Karpas-422 (cell line): ENCODE results near the gene APLP2. TPM values are rescaled to one million over a fixed set of nuclear protein-coding genes. Genes with fewer than 3 reads are reported as not detected.
"Not testable (repeated sequence)": the region's sequence is repeated elsewhere in the genome, so short reads cannot be mapped to it uniquely, and the experiment has no call there.

ENCODE experiments used
- DNase-seq: peaks from one replicate; pipeline ENCODE4 v3.0.0-alpha.2; 2015
- H2AFZ ChIP-seq: fragments of 200-600 bp; sonication (generic); 2 replicates; pipeline ENCODE4 v1.6.1; 2014; ENCODE audit warnings: antibody characterized with exemption, low read length, mixed read lengths
- H3K27ac ChIP-seq: fragments of 200-600 bp; sonication (generic); 2 replicates; pipeline ENCODE4 v1.5.1; 2014; ENCODE audit warnings: mild to moderate bottlenecking, low read length, moderate library complexity
- H3K27me3 ChIP-seq: fragments of 200-600 bp; sonication (generic); 2 replicates; pipeline ENCODE4 v1.6.1; 2014; ENCODE audit warnings: low read length, mixed read lengths
- H3K36me3 ChIP-seq: fragments of 200-600 bp; sonication (generic); 2 replicates; pipeline ENCODE4 v1.6.1; 2014; ENCODE audit warnings: low read length, mixed read lengths; ENCODE audit not compliant: insufficient read depth
- H3K4me1 ChIP-seq: fragments of 200-600 bp; sonication (generic); 2 replicates; pipeline ENCODE4 v1.6.1; 2014; ENCODE audit warnings: mild to moderate bottlenecking, low read length, mixed read lengths
- H3K4me2 ChIP-seq: fragments of 200-600 bp; sonication (generic); 2 replicates; pipeline ENCODE4 v1.6.1; 2014; ENCODE audit warnings: low read length, low read depth, mild to moderate bottlenecking; ENCODE audit not compliant: poor library complexity, severe bottlenecking
- H3K4me3 ChIP-seq: fragments of 200-600 bp; sonication (generic); 2 replicates; pipeline ENCODE4 v1.5.1; 2014; ENCODE audit warnings: mild to moderate bottlenecking, antibody characterized with exemption, low read length, mixed read lengths
- H3K79me2 ChIP-seq: fragments of 200-600 bp; sonication (generic); 2 replicates; pipeline ENCODE4 v1.6.1; 2014; ENCODE audit warnings: mild to moderate bottlenecking, low read length, mixed read lengths
- H3K9ac ChIP-seq: fragments of 200-600 bp; sonication (generic); 2 replicates; pipeline ENCODE4 v1.6.0; 2014; ENCODE audit warnings: low read length
- H3K9me2 ChIP-seq: fragments of 200-600 bp; sonication (generic), shearing (Covaris generic); replicated peaks from 2 replicates; pipeline ENCODE4 v1.6.0; 2014; ENCODE audit warnings: mild to moderate bottlenecking, low read length, moderate library complexity; ENCODE audit not compliant: insufficient read depth
- H3K9me3 ChIP-seq: fragments of 300-700, 200-600 bp; sonication (generic); 2 replicates; pipeline ENCODE4 v1.6.1; 2014; ENCODE audit warnings: low read length, mixed read lengths
- H4K20me1 ChIP-seq: fragments of 200-600 bp; sonication (generic); 2 replicates; pipeline ENCODE4 v1.6.1; 2014; ENCODE audit warnings: mild to moderate bottlenecking, antibody characterized with exemption, low read length, low read depth; ENCODE audit not compliant: insufficient read depth
- total RNA-seq: library from RNA; depleted of rRNA; stranded (reverse); fragments of >200 nt; shearing (Covaris generic); gene quantifications from 2 replicates; pipeline ENCODE4 v1.2.3, GENCODE V29; 2014; ENCODE audit warnings: low replicate concordance

The APLP2 gene
- total RNA-seq, 1 experiment from 2014 or later: 50.8 TPM

GRCh38 chr11:130170345-130170744, 100.7 kb downstream of the APLP2 start:
- Histone ChIP-seq H3K9me2 (no peaks in the 10 kb centered on the region), H3K27ac (no peak overlapping the region), H3K4me2 (no peak overlapping the region), H3K79me2 (no peaks in the 10 kb centered on the region), H3K9ac (no peak overlapping the region), H3K9me3 (no peaks in the 10 kb centered on the region), H3K36me3 (no peaks in the 10 kb centered on the region), H4K20me1 (no peaks in the 10 kb centered on the region), H3K4me1 (no peaks in the 10 kb centered on the region), H2AFZ (no peak overlapping the region), H3K4me3 (no peak overlapping the region), H3K27me3 (no peaks in the 10 kb centered on the region)
- no peak for DNase-seq

- DNase-seq: no peak
These were observed 101.8 kb downstream of the APLP2 start for GRCh38 chr11:130171534-130171933.

GRCh38 chr11:130172001-130172400, 102.3 kb downstream of the APLP2 start:
- not testable (repeated sequence) for DNase-seq, H3K9ac ChIP-seq, H4K20me1 ChIP-seq, H3K36me3 ChIP-seq, H3K9me3 ChIP-seq, H3K4me2 ChIP-seq, H3K4me1 ChIP-seq, H3K79me2 ChIP-seq, H3K4me3 ChIP-seq, H2AFZ ChIP-seq, H3K27ac ChIP-seq, H3K27me3 ChIP-seq, H3K9me2 ChIP-seq

More at GRCh38 chr11:130171534-130171933, 101.8 kb downstream of the APLP2 start:
- no peak overlapping the region for H3K4me3 ChIP-seq
- no peak overlapping the region for H3K27ac ChIP-seq
- H3K4me1 ChIP-seq: no peaks in the 10 kb centered on the region
- no peaks in the 10 kb centered on the region for H3K36me3 ChIP-seq
- H3K9me2 ChIP-seq: no peaks in the 10 kb centered on the region
- H4K20me1 ChIP-seq: no peaks in the 10 kb centered on the region
- no peaks in the 10 kb centered on the region for H3K9me3 ChIP-seq
- no peaks in the 10 kb centered on the region for H3K79me2 ChIP-seq
- no peaks in the 10 kb centered on the region for H3K27me3 ChIP-seq
- H3K4me2 ChIP-seq: no peak overlapping the region
- no peak overlapping the region for H3K9ac ChIP-seq
- no peak overlapping the region for H2AFZ ChIP-seq

GRCh38 chr11:130174642-130175041, 104.9 kb downstream of the APLP2 start:
- Histone ChIP-seq H4K20me1 (no peaks in the 10 kb centered on the region), H3K27me3 (no peaks in the 10 kb centered on the region), H3K79me2 (no peaks in the 10 kb centered on the region), H3K4me2 (no peak overlapping the region), H2AFZ (no peak overlapping the region), H3K9me2 (no peaks in the 10 kb centered on the region), H3K27ac (no peak overlapping the region), H3K36me3 (no peaks in the 10 kb centered on the region), H3K9me3 (no peaks in the 10 kb centered on the region), H3K9ac (no peak overlapping the region), H3K4me1 (no peaks in the 10 kb centered on the region), H3K4me3 (no peak overlapping the region)
- DNase-seq: no peak

GRCh38 chr11:130175898-130176297, 106.2 kb downstream of the APLP2 start:
- H3K4me3 ChIP-seq: no peak overlapping the region
- no peaks in the 10 kb centered on the region for H3K9me3 ChIP-seq
- H3K79me2 ChIP-seq: no peaks in the 10 kb centered on the region
- no peak overlapping the region for H3K27ac ChIP-seq
- H3K9ac ChIP-seq: no peak overlapping the region
- H3K4me2 ChIP-seq: no peak overlapping the region
- no peaks in the 10 kb centered on the region for H3K36me3 ChIP-seq
- H3K4me1 ChIP-seq: no peaks in the 10 kb centered on the region
- DNase-seq: no peak
- no peaks in the 10 kb centered on the region for H3K27me3 ChIP-seq
- H4K20me1 ChIP-seq: no peaks in the 10 kb centered on the region
- no peak overlapping the region for H2AFZ ChIP-seq
- H3K9me2 ChIP-seq: no peaks in the 10 kb centered on the region

GRCh38 chr11:130177782-130178181, 108.1 kb downstream of the APLP2 start:
- Histone ChIP-seq H3K79me2 (no peaks in the 10 kb centered on the region), H3K27me3 (no peaks in the 10 kb centered on the region), H2AFZ (no peak overlapping the region), H3K4me2 (no peak overlapping the region), H3K9me3 (no peaks in the 10 kb centered on the region), H3K27ac (no peak overlapping the region), H3K4me3 (no peak overlapping the region), H3K9me2 (no peaks in the 10 kb centered on the region), H3K36me3 (no peaks in the 10 kb centered on the region), H3K9ac (no peak overlapping the region), H4K20me1 (no peaks in the 10 kb centered on the region), H3K4me1 (peaks cover 9% of the 10 kb centered on the region; the same call in 1 of the 2 replicates)
- no peak for DNase-seq

- H3K4me2 ChIP-seq: no peak overlapping the region
- no peak overlapping the region for H3K27ac ChIP-seq
- H3K9me3 ChIP-seq: no peaks in the 10 kb centered on the region
- no peak overlapping the region for H3K9ac ChIP-seq
- no peak overlapping the region for H3K4me3 ChIP-seq
- peaks cover 9% of the 10 kb centered on the region; the same call in 1 of the 2 replicates for H3K4me1 ChIP-seq
- H3K79me2 ChIP-seq: no peaks in the 10 kb centered on the region
- DNase-seq: no peak
- no peak overlapping the region for H2AFZ ChIP-seq
- no peaks in the 10 kb centered on the region for H4K20me1 ChIP-seq
- H3K36me3 ChIP-seq: no peaks in the 10 kb centered on the region
- H3K9me2 ChIP-seq: no peaks in the 10 kb centered on the region
- no peaks in the 10 kb centered on the region for H3K27me3 ChIP-seq
These were observed 109.0 kb downstream of the APLP2 start for GRCh38 chr11:130178441-130179339.

GRCh38 chr11:130179396-130180306, 110.0 kb downstream of the APLP2 start:
- H3K9me3 ChIP-seq: no peaks in the 10 kb centered on the region
- H3K9me2 ChIP-seq: no peaks in the 10 kb centered on the region
- no peak overlapping the region for H3K27ac ChIP-seq
- H3K79me2 ChIP-seq: no peaks in the 10 kb centered on the region
- H4K20me1 ChIP-seq: no peaks in the 10 kb centered on the region
- no peak overlapping the region for H3K9ac ChIP-seq
- no peaks in the 10 kb centered on the region for H3K36me3 ChIP-seq
- H2AFZ ChIP-seq: no peak overlapping the region
- H3K4me1 ChIP-seq: peaks cover 9% of the 10 kb centered on the region; the same call in 1 of the 2 replicates
- no peak for DNase-seq
- no peak overlapping the region for H3K4me2 ChIP-seq
- H3K27me3 ChIP-seq: no peaks in the 10 kb centered on the region
- H3K4me3 ChIP-seq: no peak overlapping the region
